Measurements from ENCODE around the gene KRTAP10-8.

KRTAP10-8 gene

GRCh38 chr21:44612029-44612486, at the start of gene KRTAP10-8:
TSS of gene KRTAP10-8 (plus strand) at chr21:44612079. CDS start at chr21:44612101, 22 bp downstream.
- Histone ChIP-seq H3K27ac (no peak within 1 kb of the TSS), H3K9me3 (ENCODE audit: severe bottlenecking) (peaks cover 21% of the 10 kb centered on the region), H3K4me3 (ENCODE audit: low read depth, low read length) (no peak within 1 kb of the TSS), H3K27me3 (ENCODE audit: insufficient read depth, low read depth, severe bottlenecking) (no peaks in the 10 kb centered on the region), H3K36me3 (no peaks in the 10 kb centered on the region)
- TF ChIP-seq, protein P1, sequence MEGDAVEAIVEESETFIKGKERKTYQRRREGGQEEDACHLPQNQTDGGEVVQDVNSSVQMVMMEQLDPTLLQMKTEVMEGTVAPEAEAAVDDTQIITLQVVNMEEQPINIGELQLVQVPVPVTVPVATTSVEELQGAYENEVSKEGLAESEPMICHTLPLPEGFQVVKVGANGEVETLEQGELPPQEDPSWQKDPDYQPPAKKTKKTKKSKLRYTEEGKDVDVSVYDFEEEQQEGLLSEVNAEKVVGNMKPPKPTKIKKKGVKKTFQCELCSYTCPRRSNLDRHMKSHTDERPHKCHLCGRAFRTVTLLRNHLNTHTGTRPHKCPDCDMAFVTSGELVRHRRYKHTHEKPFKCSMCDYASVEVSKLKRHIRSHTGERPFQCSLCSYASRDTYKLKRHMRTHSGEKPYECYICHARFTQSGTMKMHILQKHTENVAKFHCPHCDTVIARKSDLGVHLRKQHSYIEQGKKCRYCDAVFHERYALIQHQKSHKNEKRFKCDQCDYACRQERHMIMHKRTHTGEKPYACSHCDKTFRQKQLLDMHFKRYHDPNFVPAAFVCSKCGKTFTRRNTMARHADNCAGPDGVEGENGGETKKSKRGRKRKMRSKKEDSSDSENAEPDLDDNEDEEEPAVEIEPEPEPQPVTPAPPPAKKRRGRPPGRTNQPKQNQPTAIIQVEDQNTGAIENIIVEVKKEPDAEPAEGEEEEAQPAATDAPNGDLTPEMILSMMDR (IDR thresholded peaks at IDR 0.05; ENCODE audit: low read depth, low read length) = no peak
- DNase-seq = no peak

DNA sequence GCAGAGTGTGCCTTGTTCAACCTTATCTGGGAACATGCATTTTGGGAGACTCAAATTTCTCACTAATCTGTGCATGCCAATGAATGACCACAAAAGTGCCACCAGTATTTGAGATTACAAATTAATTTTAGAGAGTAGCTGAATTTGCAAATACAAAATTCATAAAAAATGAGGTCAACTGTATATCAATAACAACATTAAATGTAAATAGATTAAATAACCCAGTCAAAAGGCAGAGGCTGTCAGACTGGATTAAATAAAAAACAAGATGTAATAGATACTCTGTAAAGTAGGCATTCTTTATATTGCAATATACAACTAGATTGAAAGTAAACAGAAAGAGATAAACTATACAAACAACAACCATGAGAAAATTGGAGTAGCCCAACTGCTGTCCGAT, 47.8 kb upstream of the KRTAP10-8 start:
- Histone ChIP-seq H3K36me3 (no peaks in the 10 kb centered on the region), H3K9me3 (ENCODE audit: severe bottlenecking) (peaks cover 5% of the 10 kb centered on the region), H3K4me3 (ENCODE audit: low read depth, low read length) (no peak overlapping the region), H3K27ac (no peak overlapping the region), H3K27me3 (ENCODE audit: insufficient read depth, low read depth, severe bottlenecking) (no peaks in the 10 kb centered on the region)
- TF ChIP-seq, protein P1 (IDR thresholded peaks at IDR 0.05; ENCODE audit: low read depth, low read length) = no peak
- no peak for DNase-seq

DNA sequence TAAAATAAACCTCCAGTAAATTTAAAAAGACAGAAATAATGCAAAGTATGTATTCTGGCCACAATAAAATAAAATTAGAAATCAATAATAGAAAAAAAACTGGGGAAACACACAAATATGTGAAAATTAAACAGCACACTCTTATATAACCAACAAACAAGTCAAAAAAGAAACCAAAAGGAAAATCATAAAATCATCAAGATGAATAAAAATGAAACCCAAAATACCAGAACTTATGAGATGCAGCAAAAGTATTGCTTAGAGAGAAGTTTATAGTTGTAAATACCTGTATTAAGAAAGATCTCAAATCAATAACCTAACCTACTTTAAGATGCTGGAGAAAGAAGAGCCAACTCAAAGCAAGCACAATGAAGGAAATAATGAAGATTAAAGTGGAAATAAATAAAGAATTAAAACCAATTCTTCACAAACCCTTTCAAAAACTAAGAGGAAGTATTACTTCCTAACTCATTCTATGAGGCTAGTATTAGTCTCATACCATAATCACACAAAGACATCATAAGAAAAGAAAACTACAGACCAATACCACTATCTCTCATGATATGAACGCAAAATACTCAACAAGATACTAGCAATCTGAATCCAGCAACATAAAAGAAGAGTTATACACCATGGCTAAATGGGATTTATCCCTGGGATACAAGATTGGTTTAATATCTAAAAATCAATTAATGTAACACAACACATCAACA, 46.8 kb upstream of the KRTAP10-8 start:
- Histone ChIP-seq H3K4me3 (ENCODE audit: low read depth, low read length) (no peak overlapping the region), H3K27me3 (ENCODE audit: insufficient read depth, low read depth, severe bottlenecking) (no peaks in the 10 kb centered on the region), H3K36me3 (no peaks in the 10 kb centered on the region), H3K27ac (no peak overlapping the region), H3K9me3 (ENCODE audit: severe bottlenecking) (peaks cover 5% of the 10 kb centered on the region)
- TF ChIP-seq, protein P1 (IDR thresholded peaks at IDR 0.05; ENCODE audit: low read depth, low read length) = no peak
- DNase-seq = no peak

DNA sequence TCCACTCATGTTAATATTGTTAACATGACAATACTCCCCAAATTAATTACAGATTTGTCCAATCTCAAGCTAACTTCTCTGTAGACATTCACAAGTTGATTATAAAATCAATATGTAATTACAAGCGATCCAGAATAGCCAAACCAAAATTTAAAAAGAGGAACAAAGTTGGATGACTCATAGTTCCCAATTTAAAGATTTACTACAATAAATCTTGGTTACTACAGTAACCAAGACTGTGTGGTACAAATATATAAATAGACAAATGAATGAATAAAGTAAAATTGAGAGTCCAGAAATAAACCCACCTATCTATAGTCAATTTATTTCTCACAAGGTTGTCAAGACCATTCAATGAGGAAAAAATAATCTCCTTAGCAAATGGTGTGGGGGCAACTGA, 45.5 kb upstream of the KRTAP10-8 start:
- no peaks in the 10 kb centered on the region for H3K36me3 ChIP-seq
- no peak overlapping the region for H3K4me3 ChIP-seq (ENCODE audit: low read depth, low read length)
- DNase-seq = no peak
- H3K27me3 ChIP-seq (ENCODE audit: insufficient read depth, low read depth, severe bottlenecking) = no peaks in the 10 kb centered on the region
- TF ChIP-seq, protein P1 (IDR thresholded peaks at IDR 0.05; ENCODE audit: low read depth, low read length) = no peak
- H3K27ac ChIP-seq = no peak overlapping the region
- peaks cover 16% of the 10 kb centered on the region for H3K9me3 ChIP-seq (ENCODE audit: severe bottlenecking)

- Histone ChIP-seq H3K27me3 (ENCODE audit: insufficient read depth, low read depth, severe bottlenecking) (no peaks in the 10 kb centered on the region), H3K36me3 (no peaks in the 10 kb centered on the region), H3K27ac (no peak overlapping the region), H3K9me3 (ENCODE audit: severe bottlenecking) (peaks cover 17% of the 10 kb centered on the region), H3K4me3 (ENCODE audit: low read depth, low read length) (no peak overlapping the region)
- DNase-seq = no peak
- TF ChIP-seq, protein P1 (IDR thresholded peaks at IDR 0.05; ENCODE audit: low read depth, low read length) = no peak
Measured at GRCh38 chr21:44567481-44568171, 44.3 kb upstream of the KRTAP10-8 start.

All from WERI-Rb-1 (cell line).